Measurements from ENCODE around the gene GOLGA6C.
A peak's percentile ranks its signal among the peaks of the same experiment; 100 is the strongest.
"Not testable (repeated sequence)": the region's sequence is repeated elsewhere in the genome, so short reads cannot be mapped to it uniquely, and the experiment has no call there.

GOLGA6C gene

GRCh38 chr15:75258620-75259343, 648 bp downstream of the GOLGA6C start:
- DNase-seq, result not testable (repeated sequence)

DNA sequence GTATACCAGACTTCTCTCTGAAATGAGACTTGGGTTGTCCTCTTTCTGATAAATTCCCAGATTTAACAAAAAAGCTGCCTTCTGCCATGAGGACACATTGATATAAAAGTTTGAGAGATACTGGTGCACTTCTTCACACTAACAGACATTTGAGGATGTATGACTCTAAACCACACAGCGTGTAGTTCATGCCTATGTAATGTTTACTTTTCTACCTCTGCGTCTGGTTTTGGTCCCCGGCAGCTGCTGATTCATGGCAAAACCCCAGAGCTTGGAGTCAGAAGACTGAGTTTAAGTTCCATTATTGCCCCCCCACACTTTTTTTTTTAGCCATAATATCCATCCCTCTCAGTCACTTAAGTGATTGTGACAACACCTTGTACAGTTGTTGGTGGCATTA, 1.7 kb downstream of the GOLGA6C start:
- DNase-seq, result not testable (repeated sequence)

DNA sequence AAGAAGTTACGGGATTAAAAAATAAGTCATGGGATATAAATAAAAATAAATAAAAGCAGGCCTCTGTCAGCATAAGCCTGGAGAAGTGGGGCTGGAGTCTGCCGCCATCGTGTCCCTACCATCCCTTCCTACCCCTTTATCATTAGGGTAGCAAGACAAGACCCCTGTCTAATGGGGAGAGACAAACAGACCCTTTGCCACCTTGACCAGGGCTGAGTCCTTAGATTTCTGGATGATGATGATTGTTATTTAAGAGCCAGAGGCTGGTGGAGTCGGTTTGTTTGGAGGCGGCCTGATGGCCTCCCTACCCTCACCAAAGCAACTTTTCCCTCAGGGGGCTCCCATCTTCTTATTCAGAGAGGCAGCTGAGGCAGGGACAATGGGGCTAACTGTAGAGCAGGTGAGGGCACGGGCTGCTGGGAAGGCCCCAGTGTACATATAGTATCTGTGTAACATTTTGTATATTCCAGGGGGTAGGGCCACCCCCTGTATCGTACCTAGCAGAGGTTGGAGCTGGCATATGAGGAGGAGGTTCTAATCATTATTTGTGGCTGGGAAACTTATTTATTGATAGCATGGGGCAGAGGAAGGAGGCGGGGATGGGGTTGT, 15.7 kb downstream of the GOLGA6C start:
- DNase-seq, result not testable (repeated sequence)

- DNase-seq, result not testable (repeated sequence)
Measured at GRCh38 chr15:75274509-75275107, 16.5 kb downstream of the GOLGA6C start.

DNA sequence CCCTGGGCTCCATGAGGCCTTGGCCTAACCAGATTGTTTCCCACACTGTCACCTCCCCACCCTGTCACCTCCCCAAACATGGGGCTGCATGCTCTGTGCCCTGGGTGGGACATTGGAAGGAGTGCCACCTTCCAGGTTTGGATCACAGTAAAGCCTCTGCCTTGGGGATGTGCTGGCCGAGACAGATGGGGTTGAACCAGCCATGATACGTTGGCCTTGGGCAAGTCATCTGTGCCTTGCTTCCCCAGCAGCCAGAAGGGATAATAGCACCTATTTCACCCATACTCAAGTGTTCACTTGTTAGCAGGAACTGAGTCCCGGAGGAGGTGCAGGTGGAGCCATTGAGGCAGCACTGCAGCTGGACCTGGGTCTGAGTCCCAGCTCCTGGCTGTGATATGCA, 17.5 kb downstream of the GOLGA6C start:
- not testable (repeated sequence) for DNase-seq

- DNase-seq, result not testable (repeated sequence)
Measured at GRCh38 chr15:75278497-75278896, 20.4 kb downstream of the GOLGA6C start.

DNA sequence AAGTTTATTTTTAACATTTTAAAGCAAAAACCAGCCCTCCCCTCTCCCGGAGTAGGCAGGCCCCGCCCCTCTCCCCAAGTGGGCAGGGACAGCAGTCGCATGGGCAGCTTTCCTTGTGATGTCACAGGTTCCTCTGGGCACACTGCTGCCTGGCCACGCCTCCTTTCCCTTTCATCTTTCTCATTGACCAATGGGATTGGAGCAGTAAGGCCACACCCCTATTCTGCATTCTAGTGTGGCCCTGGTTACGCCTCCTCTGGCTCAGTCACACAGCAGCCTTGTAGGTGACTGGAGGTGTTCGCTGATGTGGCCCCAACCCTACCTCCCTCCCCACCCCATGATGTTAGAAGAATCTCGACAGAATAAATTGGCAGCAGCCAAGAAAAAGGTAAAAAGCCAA, 24.4 kb downstream of the GOLGA6C start, which contains the start of gene GOLGA6D:
TSS of gene GOLGA6D (plus strand) at position 264 of the 400 bp plus-strand sequence. CDS start at position 305, 41 bp downstream.
- DNase-seq, result not testable (repeated sequence)

GRCh38 chr15:75284152-75284551, 26.0 kb downstream of the GOLGA6C start:
- not testable (repeated sequence) for DNase-seq

GRCh38 chr15:75293660-75294059, 35.5 kb downstream of the GOLGA6C start:
- DNase-seq, result not testable (repeated sequence)

DNA sequence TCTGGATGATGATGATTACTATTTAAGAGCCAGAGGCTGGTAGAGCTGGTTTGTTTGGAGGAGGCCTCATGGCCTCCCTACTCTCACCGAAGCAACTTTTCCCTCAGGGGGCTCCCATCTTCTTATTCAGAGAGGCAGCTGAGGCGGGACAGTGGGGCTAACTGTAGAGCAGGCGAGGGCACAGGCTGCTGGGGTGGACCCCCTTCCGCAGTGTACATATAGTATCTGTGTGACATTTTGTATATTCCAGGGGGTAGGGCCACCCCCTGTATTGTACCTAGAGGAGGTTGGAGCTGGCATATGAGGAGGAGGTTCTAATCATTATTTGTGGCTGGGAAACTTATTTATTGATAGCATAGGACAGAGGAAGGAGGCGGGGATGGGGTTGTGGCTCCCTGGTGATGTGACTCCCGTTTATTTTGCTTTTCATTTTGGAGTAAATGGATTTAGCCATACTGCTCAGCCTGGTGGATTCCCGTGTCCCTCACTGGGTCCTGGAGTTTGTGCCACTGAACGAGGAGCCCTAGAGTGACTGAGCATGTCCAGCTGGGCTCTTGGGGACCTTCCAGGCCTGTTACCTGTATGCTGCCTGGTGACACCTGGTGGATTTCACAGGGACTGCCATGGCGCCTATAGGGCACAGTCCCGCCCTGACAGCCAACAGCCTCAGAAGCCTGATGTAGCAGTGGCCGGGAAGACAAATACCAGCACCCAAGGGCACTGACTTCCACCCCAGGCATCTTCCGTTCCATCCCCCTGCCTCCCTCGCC, 40.6 kb downstream of the GOLGA6C start:
- not testable (repeated sequence) for DNase-seq

DNA sequence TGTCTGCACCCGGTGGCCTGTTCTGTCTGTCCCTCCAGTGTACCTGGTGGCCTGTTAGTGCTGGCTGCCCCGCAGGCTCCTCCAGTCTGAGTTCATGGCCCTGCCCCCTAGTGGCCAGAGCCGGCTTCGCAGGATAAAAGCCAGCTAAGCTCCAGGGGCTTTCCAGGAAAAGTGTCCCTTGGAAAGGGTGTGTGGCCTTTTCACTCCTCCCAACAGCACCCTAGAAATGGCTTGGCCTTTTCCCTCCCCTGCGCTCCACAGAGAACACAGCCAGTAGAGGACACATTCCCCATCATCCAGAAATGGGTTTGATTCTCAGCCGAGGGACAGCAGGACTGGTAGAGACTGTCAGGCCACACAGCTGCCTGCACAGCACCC, 41.2 kb downstream of the GOLGA6C start:
- not testable (repeated sequence) for DNase-seq

GRCh38 chr15:75300026-75300425, 41.9 kb downstream of the GOLGA6C start:
- not testable (repeated sequence) for DNase-seq

DNA sequence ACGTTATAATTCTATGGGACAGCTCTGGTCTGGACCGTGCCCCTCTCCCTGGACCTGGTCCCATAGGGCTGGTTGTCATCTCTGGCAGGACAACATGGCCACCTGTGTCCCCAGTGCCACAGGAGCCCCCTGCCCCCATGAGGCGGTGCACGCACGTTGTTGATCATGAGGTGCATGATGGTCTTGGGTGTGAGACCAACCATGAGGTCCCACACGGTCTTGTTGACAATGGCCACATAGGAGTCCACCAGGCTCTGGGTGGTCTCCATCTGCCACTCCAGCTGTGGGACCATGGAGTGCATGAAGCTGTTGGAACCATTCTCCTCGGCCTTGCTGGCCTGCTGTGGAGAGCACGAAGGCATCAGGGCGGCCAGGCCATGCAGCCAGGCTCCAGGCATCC, 44.2 kb downstream of the GOLGA6C start:
- no peak for DNase-seq

GRCh38 chr15:75302753-75303152, 44.6 kb downstream of the GOLGA6C start:
- DNase-seq, result not testable (repeated sequence)

- DNase-seq, result no peak
Measured at GRCh38 chr15:75306188-75306587, 48.1 kb downstream of the GOLGA6C start.

DNA sequence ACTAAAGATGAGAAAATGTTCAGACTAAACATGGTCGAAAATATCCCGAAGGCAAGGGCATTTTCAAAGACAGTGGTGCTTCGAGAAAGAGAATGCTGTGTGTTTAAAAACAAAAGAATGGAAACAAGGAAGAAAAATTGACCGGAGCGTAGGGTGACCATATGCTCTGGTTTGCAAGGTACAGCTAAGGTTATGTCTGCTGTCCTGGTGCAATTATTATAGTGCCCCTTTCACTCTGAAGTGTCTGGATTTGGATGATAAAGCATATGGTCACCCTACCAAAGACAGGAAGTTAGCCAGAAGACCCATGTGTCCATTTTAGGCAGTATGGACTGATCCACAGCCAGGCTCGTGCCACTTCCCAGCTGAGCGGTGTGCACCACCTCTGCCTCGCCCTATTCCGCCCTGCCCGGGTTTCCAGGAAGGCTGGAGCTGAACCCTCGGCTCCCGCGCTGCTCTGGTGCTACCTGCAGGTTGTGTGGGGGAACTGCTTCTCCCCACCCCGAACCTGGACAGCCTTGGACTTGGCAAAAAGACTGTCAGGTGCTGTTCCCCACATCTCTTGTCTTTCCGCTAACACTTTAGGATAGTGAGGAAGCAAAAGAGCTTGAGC, 49.8 kb downstream of the GOLGA6C start:
- peak; percentile 20 to 25 for DNase-seq

DNA sequence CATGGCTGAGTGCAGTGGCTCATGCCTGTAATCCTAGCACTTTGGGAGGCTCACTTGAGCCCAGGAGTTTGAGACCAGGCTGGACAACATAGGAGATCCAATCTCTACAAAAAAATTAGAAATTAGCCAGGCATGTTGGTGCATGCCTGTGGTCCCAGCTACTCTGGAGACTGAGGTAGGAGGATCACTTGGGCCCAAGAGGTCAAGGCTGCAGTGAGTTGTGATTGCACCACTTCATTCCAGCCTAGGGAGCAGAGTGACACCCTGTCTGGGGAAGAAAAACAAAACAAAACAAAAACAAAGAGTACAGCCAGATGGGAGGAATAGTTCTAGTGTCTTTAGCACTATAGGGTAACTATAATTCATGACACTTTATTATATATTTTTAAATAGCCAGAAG, 51.6 kb downstream of the GOLGA6C start:
- no peak for DNase-seq

- not testable (repeated sequence) for DNase-seq
Measured at GRCh38 chr15:75312548-75312947, 54.4 kb downstream of the GOLGA6C start.

DNA sequence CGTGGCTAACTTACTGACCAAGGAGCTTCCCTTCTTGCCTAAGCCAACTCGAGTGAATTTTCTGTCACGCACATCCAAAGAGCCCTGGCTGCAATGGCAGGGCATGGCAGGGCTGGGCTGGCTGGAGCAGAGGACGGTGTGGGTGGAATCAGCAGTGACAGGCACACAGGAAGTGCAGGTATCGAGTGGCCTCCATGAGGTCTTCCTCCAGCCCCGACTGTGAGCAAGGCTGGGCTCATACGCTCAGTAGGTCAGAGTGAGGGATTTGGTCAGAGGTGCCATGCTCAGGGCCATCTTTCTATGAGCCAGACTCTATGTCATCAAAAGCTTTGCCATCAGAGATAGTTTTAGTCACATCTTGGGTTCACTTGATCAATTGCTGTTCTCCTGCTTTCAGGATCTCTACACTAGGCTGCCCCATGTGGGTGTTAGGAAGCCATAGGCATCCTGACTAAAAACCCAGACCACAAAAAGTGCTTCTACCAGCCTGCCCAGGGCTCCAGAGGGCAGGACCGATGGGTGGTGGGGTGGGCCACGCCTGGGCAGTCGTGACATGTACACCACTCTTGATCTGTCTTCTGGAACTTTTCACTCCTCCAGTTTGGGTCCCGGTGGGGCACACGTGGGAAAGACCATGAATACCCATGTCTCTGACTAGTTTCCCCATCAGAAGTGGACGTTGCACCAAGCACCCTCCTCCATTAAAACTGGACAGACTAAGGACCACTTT, 55.1 kb downstream of the GOLGA6C start:
- DNase-seq, result no peak

- no peak for DNase-seq
Measured at GRCh38 chr15:75314552-75315290, 56.6 kb downstream of the GOLGA6C start.

- not testable (repeated sequence) for DNase-seq
Measured at GRCh38 chr15:75319231-75319897, 61.2 kb downstream of the GOLGA6C start.
